ENCODE measurements around the gene MRPL36.

GRCh38 chr5:1799602-1800471 is at the start of gene MRPL36:
- TF ChIP-seq EZH2 (IDR thresholded peaks at IDR 0.05): no peak
- TF ChIP-seq POLR2AphosphoS5 (IDR thresholded peaks at IDR 0.05; ENCODE audit: borderline replicate concordance, low read depth, low read length): peak; percentile 88

Measured in SK-N-MC (cell line).